K562 (cell line): Measurements from ENCODE around the gene DOK1.

Source experiments
- DDX20 ChIP-seq: fragments of 450-650 bp; IDR thresholded peaks from 2 replicates; pipeline ENCODE4 v1.6.1; 2016; ENCODE audit warnings: missing genetic modification characterization, low read depth, mild to moderate bottlenecking, missing compliant biosample characterization, moderate library complexity
- TF ChIP-seq, protein P1 (sequence below): IDR thresholded peaks from 2 replicates; pipeline ENCODE4 v1.6.1; 2016; ENCODE audit warnings: missing genetic modification characterization, missing compliant biosample characterization

DNA sequence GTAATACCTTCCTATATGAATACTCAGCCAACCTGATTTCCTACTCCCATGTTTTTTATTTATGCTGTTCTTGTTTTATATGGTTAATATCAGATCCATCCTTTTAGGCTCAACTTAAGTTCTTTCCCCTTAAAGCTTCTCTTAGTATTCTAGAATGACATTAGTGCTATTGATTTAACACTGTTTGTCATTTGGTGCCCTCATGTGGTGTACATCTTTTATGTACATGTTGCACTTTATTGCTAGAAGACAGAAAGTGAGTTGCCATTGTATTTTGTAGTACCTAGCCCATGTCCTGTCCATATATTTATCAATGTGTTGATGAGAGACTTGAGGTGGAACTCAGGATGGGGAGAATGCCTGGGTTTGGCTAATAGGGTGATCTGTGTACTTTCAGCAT lies 22.3 kb upstream of the DOK1 start:
- TF ChIP-seq, protein P1, sequence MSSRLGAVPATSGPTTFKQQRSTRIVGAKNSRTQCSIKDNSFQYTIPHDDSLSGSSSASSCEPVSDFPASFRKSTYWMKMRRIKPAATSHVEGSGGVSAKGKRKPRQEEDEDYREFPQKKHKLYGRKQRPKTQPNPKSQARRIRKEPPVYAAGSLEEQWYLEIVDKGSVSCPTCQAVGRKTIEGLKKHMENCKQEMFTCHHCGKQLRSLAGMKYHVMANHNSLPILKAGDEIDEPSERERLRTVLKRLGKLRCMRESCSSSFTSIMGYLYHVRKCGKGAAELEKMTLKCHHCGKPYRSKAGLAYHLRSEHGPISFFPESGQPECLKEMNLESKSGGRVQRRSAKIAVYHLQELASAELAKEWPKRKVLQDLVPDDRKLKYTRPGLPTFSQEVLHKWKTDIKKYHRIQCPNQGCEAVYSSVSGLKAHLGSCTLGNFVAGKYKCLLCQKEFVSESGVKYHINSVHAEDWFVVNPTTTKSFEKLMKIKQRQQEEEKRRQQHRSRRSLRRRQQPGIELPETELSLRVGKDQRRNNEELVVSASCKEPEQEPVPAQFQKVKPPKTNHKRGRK (tag), result no peak
- TF ChIP-seq DDX20 (tag), result no peak
